ENCODE data around the gene GRK2. TPM values are rescaled to one million over a fixed set of nuclear protein-coding genes. Genes with fewer than 3 reads are reported as not detected.

Gene GRK2
- total and polyA plus RNA-seq, 2 donors (not counting 3 experiments of a cell fraction or from before 2014, with no cell fraction given) = 57.9 to 62.3 TPM

DNA sequence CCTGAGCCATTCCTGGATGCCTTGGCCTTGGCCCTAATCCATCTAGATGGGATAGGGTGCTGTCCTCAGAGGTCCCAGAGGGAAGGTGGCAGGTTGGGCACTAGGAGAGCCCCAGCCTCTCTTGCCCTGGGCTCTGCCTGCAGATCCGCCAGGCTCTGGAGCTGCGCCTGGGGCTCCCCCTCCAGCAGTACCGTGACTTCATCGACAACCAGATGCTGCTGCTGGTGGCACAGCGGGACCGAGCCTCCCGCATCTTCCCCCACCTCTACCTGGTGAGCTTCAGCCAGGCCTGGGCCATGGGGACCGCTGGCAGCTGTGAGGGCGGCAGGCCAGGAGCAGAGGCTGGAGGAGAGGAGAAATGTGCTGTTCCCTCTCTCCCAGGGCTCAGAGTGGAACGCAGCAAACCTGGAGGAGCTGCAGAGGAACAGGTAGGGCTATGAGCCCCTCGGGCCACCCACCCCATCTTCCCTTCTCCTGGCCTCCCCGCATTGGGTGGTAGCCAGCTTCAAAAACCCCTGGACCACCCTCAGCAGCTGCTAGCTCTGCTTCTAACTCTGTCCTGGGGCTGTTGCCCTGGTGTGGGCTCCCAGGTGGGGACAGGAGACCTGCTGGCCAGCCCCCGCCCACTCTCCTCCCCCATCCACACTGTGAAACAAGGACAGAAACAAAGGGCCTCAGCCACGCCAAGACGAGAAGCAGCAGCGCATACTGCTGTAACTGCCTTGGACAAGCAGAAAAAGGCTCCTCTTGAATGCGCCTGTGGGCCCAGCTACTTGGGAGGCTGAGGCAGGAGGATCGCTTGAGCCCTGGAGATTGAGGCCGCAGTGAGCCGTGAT lies 42.0 kb downstream of the GRK2 start:
- Histone ChIP-seq H3K79me2 (ENCODE audit: control insufficient read depth, insufficient read depth, low read length) (no peaks in the 10 kb centered on the region), H2AFZ (ENCODE audit: low read depth, low read length) (no peak overlapping the region), H3K4me2 (ENCODE audit: insufficient read depth, low read length) (no peak overlapping the region), H4K20me1 (replicated peaks; ENCODE audit: control insufficient read depth, extremely low read depth, insufficient read depth, low read length) (no peaks in the 10 kb centered on the region), H3K36me3 (ENCODE audit: control insufficient read depth in 2 of 2, extremely low read depth in 1 of 2, insufficient read depth in 2 of 2, low read length in 2 of 2) (peaks cover 0 to 2% of the 10 kb centered on the region in 2 experiments), H3K4me1 (ENCODE audit: control insufficient read depth, extremely low read depth, insufficient read depth, low read length) (peaks cover 3% of the 10 kb centered on the region), H3K9me1 (replicated peaks; ENCODE audit: control insufficient read depth, extremely low read depth, insufficient read depth, low read length) (no peaks in the 10 kb centered on the region), H3K4me3 (replicated peaks in 1 of 3; ENCODE audit: insufficient read depth in 1 of 3, low read depth in 1 of 3, low read length in 3 of 3) (no peak overlapping the region), H3K9me3 (replicated peaks; ENCODE audit: control insufficient read depth, insufficient read depth, low read length) (no peaks in the 10 kb centered on the region), H3K9ac (replicated peaks; ENCODE audit: extremely low read depth, insufficient read depth, low read length) (no peak overlapping the region), H3K27me3 (ENCODE audit: control insufficient read depth in 2 of 2, insufficient read depth in 2 of 2, low read length in 2 of 2) (no peaks in the 10 kb centered on the region), H3K27ac (ENCODE audit: insufficient read depth, low read depth, low read length) (no peak overlapping the region)
- ChIA-PET POLR2A (no interaction called here), CTCF (interaction anchor here (0.6 to 3.5 kb wide), 7 partner anchors 9 to 75 kb away, joined by 3 to 11 read pairs (median 4); partner anchors contain the start of gene ANKRD13D)
- dilution Hi-C loops (cut with MboI; ENCODE audit: extremely low pct_ligation_motif_present, low sequenced_read_pairs) = no loop called here
- FAIRE-seq (no peak), DNase-seq (ENCODE audit: low read depth, low spot score) (no peak)
- no TSS peak for BruUV-seq (replicated peaks)
- no peak for TF ChIP-seq JUN (IDR thresholded peaks at IDR 0.05; ENCODE audit: borderline replicate concordance, insufficient read depth, insufficient read length, low read depth)
- intact Hi-C loops (cut with micrococcal nuclease) = no loop called here

- intact Hi-C loops (cut with micrococcal nuclease) = no loop called here
- CTCF ChIA-PET = interaction anchor here (0.6 to 3.5 kb wide), 5 partner anchors 8 to 74 kb away, joined by 3 to 11 read pairs (median 5); no protein-coding TSS in a partner anchor
Measured at GRCh38 chr11:67309166-67309565, 42.9 kb downstream of the GRK2 start.

More at GRCh38 chr11:67309166-67309565, 42.9 kb downstream of the GRK2 start:
- no peaks in the 10 kb centered on the region for H4K20me1 ChIP-seq (replicated peaks; ENCODE audit: control insufficient read depth, extremely low read depth, insufficient read depth, low read length)
- no peaks in the 10 kb centered on the region for H3K27me3 ChIP-seq (ENCODE audit: control insufficient read depth in 2 of 2, insufficient read depth in 2 of 2, low read length in 2 of 2)
- DNase-seq (ENCODE audit: low read depth, low spot score) = no peak
- dilution Hi-C loops (cut with MboI; ENCODE audit: extremely low pct_ligation_motif_present, low sequenced_read_pairs) = no loop called here
- H3K4me2 ChIP-seq (ENCODE audit: insufficient read depth, low read length) = no peak overlapping the region
- no TSS peak for BruUV-seq (replicated peaks)
- H3K36me3 ChIP-seq (ENCODE audit: control insufficient read depth in 2 of 2, extremely low read depth in 1 of 2, insufficient read depth in 2 of 2, low read length in 2 of 2) = peaks cover 0 to 2% of the 10 kb centered on the region in 2 experiments
- no peaks in the 10 kb centered on the region for H3K9me1 ChIP-seq (replicated peaks; ENCODE audit: control insufficient read depth, extremely low read depth, insufficient read depth, low read length)
- TF ChIP-seq, protein P1, sequence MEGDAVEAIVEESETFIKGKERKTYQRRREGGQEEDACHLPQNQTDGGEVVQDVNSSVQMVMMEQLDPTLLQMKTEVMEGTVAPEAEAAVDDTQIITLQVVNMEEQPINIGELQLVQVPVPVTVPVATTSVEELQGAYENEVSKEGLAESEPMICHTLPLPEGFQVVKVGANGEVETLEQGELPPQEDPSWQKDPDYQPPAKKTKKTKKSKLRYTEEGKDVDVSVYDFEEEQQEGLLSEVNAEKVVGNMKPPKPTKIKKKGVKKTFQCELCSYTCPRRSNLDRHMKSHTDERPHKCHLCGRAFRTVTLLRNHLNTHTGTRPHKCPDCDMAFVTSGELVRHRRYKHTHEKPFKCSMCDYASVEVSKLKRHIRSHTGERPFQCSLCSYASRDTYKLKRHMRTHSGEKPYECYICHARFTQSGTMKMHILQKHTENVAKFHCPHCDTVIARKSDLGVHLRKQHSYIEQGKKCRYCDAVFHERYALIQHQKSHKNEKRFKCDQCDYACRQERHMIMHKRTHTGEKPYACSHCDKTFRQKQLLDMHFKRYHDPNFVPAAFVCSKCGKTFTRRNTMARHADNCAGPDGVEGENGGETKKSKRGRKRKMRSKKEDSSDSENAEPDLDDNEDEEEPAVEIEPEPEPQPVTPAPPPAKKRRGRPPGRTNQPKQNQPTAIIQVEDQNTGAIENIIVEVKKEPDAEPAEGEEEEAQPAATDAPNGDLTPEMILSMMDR (IDR thresholded peaks at IDR 0.05; ENCODE audit: extremely low read depth in 1 of 2, insufficient read depth in 1 of 2, low read depth in 1 of 2, low read length in 2 of 2) = no peak
- no peak for TF ChIP-seq MYC (IDR thresholded peaks at IDR 0.05; ENCODE audit: low read depth, low read length)
- no peaks in the 10 kb centered on the region for H3K9me3 ChIP-seq (replicated peaks; ENCODE audit: control insufficient read depth, insufficient read depth, low read length)
- no peak overlapping the region for H2AFZ ChIP-seq (ENCODE audit: low read depth, low read length)
- FAIRE-seq = no peak
- POLR2A ChIA-PET = no interaction called here
- H3K4me1 ChIP-seq (ENCODE audit: control insufficient read depth, extremely low read depth, insufficient read depth, low read length) = peaks cover 2% of the 10 kb centered on the region
- H3K4me3 ChIP-seq (replicated peaks in 1 of 3; ENCODE audit: insufficient read depth in 1 of 3, low read depth in 1 of 3, low read length in 3 of 3) = no peak overlapping the region
- H3K27ac ChIP-seq (ENCODE audit: insufficient read depth, low read depth, low read length) = no peak overlapping the region
- H3K9ac ChIP-seq (replicated peaks; ENCODE audit: extremely low read depth, insufficient read depth, low read length) = no peak overlapping the region
- H3K79me2 ChIP-seq (ENCODE audit: control insufficient read depth, insufficient read depth, low read length) = no peaks in the 10 kb centered on the region
